Esophagus muscularis mucosa (tissue), 3 donors: ENCODE results near the gene KCNMB1.
A peak's percentile ranks its signal among the peaks of the same experiment; 100 is the strongest.

Source experiments
- POLR2A ChIP-seq: fragments of 450-650 bp; IDR thresholded peaks from one replicate; pipeline ENCODE4 v1.6.1; 2017; ENCODE audit warnings: antibody characterized with exemption, moderate library complexity, mild to moderate bottlenecking, low read depth
- TF ChIP-seq, protein P1 (sequence below), 3 experiments: fragments of 200-600 bp in 2 of 3; fragments of 450-650 bp in 1 of 3; sonication (generic) in 2 of 3; IDR thresholded peaks; one replicate each; pipeline ENCODE4 v1.5.1; 2017 to 2019; ENCODE audit warnings: antibody characterized with exemption in 3 of 3, mild to moderate bottlenecking in 2 of 3, moderate library complexity in 1 of 3

DNA sequence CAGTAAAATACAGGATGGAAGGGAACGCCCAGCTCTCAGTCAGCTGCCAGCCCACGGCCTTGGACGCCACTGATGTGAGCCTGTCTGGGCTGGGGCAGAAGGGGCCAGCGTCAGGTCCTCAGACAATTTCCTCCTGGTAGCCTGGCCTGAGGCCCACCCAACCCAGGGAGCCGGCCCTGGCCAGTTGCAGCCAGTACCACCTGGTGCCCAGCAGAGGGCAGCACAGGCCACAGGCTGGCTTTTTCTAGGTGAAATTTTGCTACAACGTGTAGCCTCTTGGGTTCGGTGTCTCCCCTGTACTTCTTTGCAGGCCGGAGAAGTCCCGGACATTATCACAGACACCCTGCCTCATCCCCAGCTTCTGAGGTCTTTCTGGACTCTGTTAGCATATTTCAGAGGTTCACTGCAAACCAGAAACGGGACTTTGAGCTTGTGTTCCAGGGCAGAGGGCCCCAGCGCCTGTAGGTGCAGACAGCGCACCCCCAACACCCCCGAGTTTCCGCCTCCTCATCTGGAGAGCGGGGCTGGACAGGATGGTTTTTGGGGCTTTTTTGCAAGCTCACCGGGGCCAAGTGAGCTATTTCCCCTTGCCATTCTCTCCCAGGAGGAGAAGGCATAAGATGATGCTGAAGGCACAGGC lies 45.9 kb upstream of the KCNMB1 start:
- TF ChIP-seq, protein P1, sequence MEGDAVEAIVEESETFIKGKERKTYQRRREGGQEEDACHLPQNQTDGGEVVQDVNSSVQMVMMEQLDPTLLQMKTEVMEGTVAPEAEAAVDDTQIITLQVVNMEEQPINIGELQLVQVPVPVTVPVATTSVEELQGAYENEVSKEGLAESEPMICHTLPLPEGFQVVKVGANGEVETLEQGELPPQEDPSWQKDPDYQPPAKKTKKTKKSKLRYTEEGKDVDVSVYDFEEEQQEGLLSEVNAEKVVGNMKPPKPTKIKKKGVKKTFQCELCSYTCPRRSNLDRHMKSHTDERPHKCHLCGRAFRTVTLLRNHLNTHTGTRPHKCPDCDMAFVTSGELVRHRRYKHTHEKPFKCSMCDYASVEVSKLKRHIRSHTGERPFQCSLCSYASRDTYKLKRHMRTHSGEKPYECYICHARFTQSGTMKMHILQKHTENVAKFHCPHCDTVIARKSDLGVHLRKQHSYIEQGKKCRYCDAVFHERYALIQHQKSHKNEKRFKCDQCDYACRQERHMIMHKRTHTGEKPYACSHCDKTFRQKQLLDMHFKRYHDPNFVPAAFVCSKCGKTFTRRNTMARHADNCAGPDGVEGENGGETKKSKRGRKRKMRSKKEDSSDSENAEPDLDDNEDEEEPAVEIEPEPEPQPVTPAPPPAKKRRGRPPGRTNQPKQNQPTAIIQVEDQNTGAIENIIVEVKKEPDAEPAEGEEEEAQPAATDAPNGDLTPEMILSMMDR (IDR thresholded peaks at IDR 0.05): peak in 2 of 3 experiments; percentile 95 to 98
- no peak for TF ChIP-seq POLR2A
